GM23248 (cell line): ENCODE data around the gene PCSK9.

ENCODE experiments used
- EZH2 ChIP-seq: fragments of 200-600 bp; sonication (generic); IDR thresholded peaks from 2 replicates; pipeline ENCODE4 v1.6.1; 2018; ENCODE audit warnings: antibody characterized with exemption, mild to moderate bottlenecking; ENCODE audit not compliant: insufficient read depth, poor library complexity, severe bottlenecking
- EZH2phosphoT487 ChIP-seq: fragments of 200-600 bp; sonication (generic); IDR thresholded peaks from 2 replicates; pipeline ENCODE4 v1.6.1; 2018; ENCODE audit warnings: antibody characterized with exemption, moderate library complexity, mild to moderate bottlenecking, low read depth; ENCODE audit not compliant: insufficient read depth

DNA sequence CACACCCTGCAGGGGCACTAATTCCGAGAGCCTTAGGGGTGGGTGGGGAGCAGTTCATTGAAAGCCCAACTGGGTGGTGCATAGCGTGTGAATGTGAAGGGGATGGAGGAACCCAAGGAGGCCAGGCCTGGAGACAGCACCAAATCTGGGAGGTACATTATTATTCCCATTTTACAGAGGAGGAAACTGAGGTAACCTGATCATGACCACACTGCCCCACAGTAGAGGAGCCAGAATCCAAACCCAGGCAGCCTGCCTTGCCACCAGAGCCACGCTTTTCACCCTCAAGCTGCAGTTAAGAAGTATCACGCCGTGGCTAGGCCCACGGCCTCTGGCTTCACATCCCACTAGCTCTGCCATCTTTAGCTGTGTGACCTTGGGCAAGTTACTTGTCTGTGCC is 41.2 kb upstream of the PCSK9 start:
- TF ChIP-seq EZH2, result no peak
- TF ChIP-seq EZH2phosphoT487, result no peak
